NB4 (cell line): ENCODE measurements around the gene CTSD.
"Not testable (repeated sequence)": the region's sequence is repeated elsewhere in the genome, so short reads cannot be mapped to it uniquely, and the experiment has no call there.

Source experiments
- DNase-seq: peaks from one replicate; pipeline ENCODE4 v3.0.0; 2010; ENCODE audit warnings: low read depth
- H3K4me3 ChIP-seq: one replicate; pipeline ENCODE4 v1.5.1; 2011; ENCODE audit warnings: mild to moderate bottlenecking, low read depth, low read length, moderate library complexity
- CTCF ChIP-seq: IDR thresholded peaks from one replicate; pipeline ENCODE4 v1.5.1; 2012; ENCODE audit warnings: low read depth, low read length
- MAX ChIP-seq: IDR thresholded peaks from 2 replicates; pipeline ENCODE4 v1.6.1; 2011; ENCODE audit warnings: low read depth, low read length
- MYC ChIP-seq: IDR thresholded peaks from 2 replicates; pipeline ENCODE4 v1.6.1; 2011; ENCODE audit warnings: low read depth, low read length
- POLR2A ChIP-seq: IDR thresholded peaks from 2 replicates; pipeline ENCODE4 v1.6.1; 2011; ENCODE audit warnings: mild to moderate bottlenecking; ENCODE audit not compliant: insufficient read length; ENCODE audit errors: extremely low read depth

Gene CTSD

GRCh38 chr11:1805525-1805924, 41.8 kb upstream of the CTSD start:
- no peak for DNase-seq
- no peak overlapping the region for H3K4me3 ChIP-seq
- TF ChIP-seq POLR2A (no peak), MAX (no peak), MYC (no peak), CTCF (no peak)

GRCh38 chr11:1803835-1804519, 40.2 kb upstream of the CTSD start:
- not testable (repeated sequence) for DNase-seq, H3K4me3 ChIP-seq

GRCh38 chr11:1803246-1803645, 39.5 kb upstream of the CTSD start:
- H3K4me3 ChIP-seq: no peak overlapping the region
- no peak for TF ChIP-seq POLR2A
- no peak for TF ChIP-seq MAX
- no peak for DNase-seq

- no peak for DNase-seq
- TF ChIP-seq MAX: no peak
- TF ChIP-seq POLR2A: no peak
- TF ChIP-seq MYC: no peak
- TF ChIP-seq CTCF: no peak
- H3K4me3 ChIP-seq: no peak overlapping the region
These were observed 33.8 kb upstream of the CTSD start for GRCh38 chr11:1797391-1798125.

GRCh38 chr11:1796413-1797011, 32.8 kb upstream of the CTSD start:
- TF ChIP-seq POLR2A (no peak), CTCF (no peak), MAX (no peak), MYC (no peak)
- DNase-seq: no peak
- H3K4me3 ChIP-seq: no peak overlapping the region

- H3K4me3 ChIP-seq: no peak overlapping the region
- TF ChIP-seq POLR2A (no peak), CTCF (no peak), MYC (no peak), MAX (no peak)
These were observed 29.4 kb upstream of the CTSD start for GRCh38 chr11:1793081-1793480.

More at GRCh38 chr11:1793081-1793480, 29.4 kb upstream of the CTSD start:
- no peak for DNase-seq
